K562 (cell line): ENCODE results near the gene HTR3C.

ENCODE experiments used
- CEBPB ChIP-seq: fragments of 450-650 bp; IDR thresholded peaks from 2 replicates; pipeline ENCODE4 v1.6.1; 2016; ENCODE audit warnings: missing genetic modification characterization, missing compliant biosample characterization
- ELF4 ChIP-seq: fragments of 450-650 bp; formaldehyde crosslinking; IDR thresholded peaks from 2 replicates; pipeline ENCODE4 v1.4.0; 2022; ENCODE audit warnings: missing genetic modification characterization
- TF ChIP-seq, protein P1 (sequence below): sonication (generic); formaldehyde crosslinking; IDR thresholded peaks from 2 replicates; pipeline ENCODE4 v1.5.0; 2020; ENCODE audit warnings: missing genetic modification reagents
- TF ChIP-seq, protein P2 (sequence below): sonication (generic); formaldehyde crosslinking; IDR thresholded peaks from 2 replicates; pipeline ENCODE4 v1.9.0; 2022; ENCODE audit warnings: mild to moderate bottlenecking, missing genetic modification reagents

DNA sequence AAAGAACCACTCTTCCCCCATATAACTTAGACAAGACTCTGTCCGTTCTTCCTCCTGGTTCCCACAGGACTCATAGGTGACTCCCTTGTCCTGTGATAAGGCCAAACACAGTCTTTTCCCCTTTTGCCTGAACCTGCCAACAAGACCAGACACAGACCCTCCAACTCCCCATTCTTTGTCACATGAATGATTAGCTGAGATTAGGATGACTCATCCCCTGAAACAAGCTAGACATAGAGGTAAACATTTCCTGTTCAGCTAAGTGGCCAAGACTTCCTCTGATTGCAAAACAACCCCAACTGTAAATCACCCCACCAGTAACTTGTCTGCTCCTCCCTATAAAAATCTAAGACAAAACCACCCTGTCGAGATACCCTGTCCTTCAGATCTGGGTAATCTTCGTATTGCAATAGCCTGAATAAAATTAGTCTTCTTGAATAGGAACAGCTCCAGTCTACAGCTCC, 32.6 kb downstream of the HTR3C start:
- TF ChIP-seq, protein P1, sequence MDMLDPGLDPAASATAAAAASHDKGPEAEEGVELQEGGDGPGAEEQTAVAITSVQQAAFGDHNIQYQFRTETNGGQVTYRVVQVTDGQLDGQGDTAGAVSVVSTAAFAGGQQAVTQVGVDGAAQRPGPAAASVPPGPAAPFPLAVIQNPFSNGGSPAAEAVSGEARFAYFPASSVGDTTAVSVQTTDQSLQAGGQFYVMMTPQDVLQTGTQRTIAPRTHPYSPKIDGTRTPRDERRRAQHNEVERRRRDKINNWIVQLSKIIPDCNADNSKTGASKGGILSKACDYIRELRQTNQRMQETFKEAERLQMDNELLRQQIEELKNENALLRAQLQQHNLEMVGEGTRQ (CRISPR knock-in tag) = no peak
- TF ChIP-seq ELF4 (CRISPR knock-in tag) (no peak), CEBPB (tag) (peak; percentile 97)
- TF ChIP-seq, protein P2, sequence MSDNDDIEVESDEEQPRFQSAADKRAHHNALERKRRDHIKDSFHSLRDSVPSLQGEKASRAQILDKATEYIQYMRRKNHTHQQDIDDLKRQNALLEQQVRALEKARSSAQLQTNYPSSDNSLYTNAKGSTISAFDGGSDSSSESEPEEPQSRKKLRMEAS (CRISPR knock-in tag) = no peak
